GM23338 (cell line): ENCODE data around the gene FDXR. TPM values are rescaled to one million over a fixed set of nuclear protein-coding genes. Genes with fewer than 3 reads are reported as not detected.

Experiments used
- ATAC-seq: fragments of 200-7000 bp; cut with Tn5 transposase; 3 replicates; pipeline ENCODE4 v1.9.1; 2020
- DNase-seq: peaks from one replicate; pipeline ENCODE4 v3.0.0-alpha.2; 2015; ENCODE audit warnings: low spot score
- H2AFZ ChIP-seq: fragments of 200-600 bp; sonication (generic); 2 replicates; pipeline ENCODE4 v1.8.0; 2016; ENCODE audit warnings: antibody characterized with exemption, mild to moderate bottlenecking, moderate library complexity
- H3F3A ChIP-seq: fragments of 200-600 bp; sonication (generic); replicated peaks from 2 replicates; pipeline ENCODE4 v1.8.0; 2017; ENCODE audit warnings: antibody characterized with exemption, mixed run types, low read depth
- H3K27ac ChIP-seq: fragments of 200-600 bp; sonication (generic); 2 replicates; pipeline ENCODE4 v1.6.1; 2016; ENCODE audit warnings: low read depth
- H3K27me3 ChIP-seq: fragments of 200-600 bp; sonication (generic); 2 replicates; pipeline ENCODE4 v1.8.0; 2016; ENCODE audit warnings: mild to moderate bottlenecking, mixed run types, moderate library complexity; ENCODE audit not compliant: insufficient read depth
- H3K36me3 ChIP-seq: fragments of 200-600 bp; sonication (generic); 2 replicates; pipeline ENCODE4 v1.8.0; 2016; ENCODE audit warnings: mild to moderate bottlenecking; ENCODE audit not compliant: insufficient read depth
- H3K4me1 ChIP-seq: fragments of 200-600 bp; sonication (generic); 2 replicates; pipeline ENCODE4 v1.8.0; 2016; ENCODE audit warnings: mild to moderate bottlenecking, moderate library complexity; ENCODE audit not compliant: insufficient read depth
- H3K4me2 ChIP-seq: fragments of 200-600 bp; sonication (generic); 2 replicates; pipeline ENCODE4 v1.7.1; 2017; ENCODE audit warnings: mixed run types
- H3K4me3 ChIP-seq: fragments of 200-600 bp; sonication (generic); 2 replicates; pipeline ENCODE4 v1.6.1; 2016; ENCODE audit warnings: mixed run types
- H3K79me2 ChIP-seq: fragments of 200-600 bp; sonication (generic); replicated peaks from 2 replicates; pipeline ENCODE4 v1.8.0; 2017; ENCODE audit warnings: mild to moderate bottlenecking; ENCODE audit not compliant: insufficient read depth
- H3K9me2 ChIP-seq: fragments of 200-600 bp; sonication (generic); 2 replicates; pipeline ENCODE4 v1.8.0; 2017; ENCODE audit not compliant: insufficient read depth
- H4K20me1 ChIP-seq: fragments of 200-600 bp; sonication (generic); replicated peaks from 2 replicates; pipeline ENCODE4 v1.8.0; 2017; ENCODE audit warnings: mild to moderate bottlenecking; ENCODE audit not compliant: insufficient read depth
- H3K27ac Mint-ChIP-seq: 2 replicates; pipeline ENCODE4 v1.8.0; 2020; ENCODE audit warnings: inconsistent platforms, mild to moderate bottlenecking, moderate library complexity, mixed read lengths
- H3K27me3 Mint-ChIP-seq: 3 replicates; pipeline ENCODE4 v1.8.0; 2022; ENCODE audit warnings: low read depth, mild to moderate bottlenecking, moderate library complexity, mixed read lengths, inconsistent platforms; ENCODE audit not compliant: insufficient read depth, poor library complexity
- H3K36me3 Mint-ChIP-seq: 3 replicates; pipeline ENCODE4 v1.8.0; 2021; ENCODE audit warnings: low read depth, mild to moderate bottlenecking, inconsistent platforms, moderate library complexity, mixed read lengths
- H3K4me1 Mint-ChIP-seq: 3 replicates; pipeline ENCODE4 v1.8.0; 2020; ENCODE audit warnings: mild to moderate bottlenecking, inconsistent platforms, mixed read lengths
- H3K4me3 Mint-ChIP-seq: 3 replicates; pipeline ENCODE4 v1.8.0; 2021; ENCODE audit warnings: moderate library complexity, mild to moderate bottlenecking, inconsistent platforms, mixed read lengths
- H3K9me3 Mint-ChIP-seq: 3 replicates; pipeline ENCODE4 v1.8.0; 2020; ENCODE audit warnings: moderate library complexity, mild to moderate bottlenecking, inconsistent platforms, mixed read lengths
- EZH2phosphoT487 ChIP-seq: fragments of 200-600 bp; sonication (generic); IDR thresholded peaks from one replicate; pipeline ENCODE4 v1.8.1; 2018; ENCODE audit warnings: antibody characterized with exemption; ENCODE audit not compliant: unreplicated experiment
- NANOG ChIP-seq: IDR thresholded peaks from 2 replicates; pipeline ENCODE4 v1.6.1; 2016; ENCODE audit warnings: antibody characterized with exemption, borderline replicate concordance
- polyA plus RNA-seq: library from polyadenylated mRNA; unstranded; fragments of >200 nt; fragmentation: Nextera tagmentation; extraction: Ambion mirVana; gene quantifications from 2 replicates; pipeline ENCODE4 v1.2.1, GENCODE V29; 2016
- total RNA-seq: library from RNA; depleted of rRNA; stranded (reverse); fragments of >200 nt; shearing (Covaris generic); gene quantifications from 2 replicates; pipeline ENCODE4 v1.2.3, GENCODE V29; 2014
- TF ChIP-seq, protein P1 (sequence below), 2 experiments: fragments of 200-600 bp in 1 of 2; sonication (generic) in 1 of 2; conservative IDR thresholded peaks; 2 replicates each; pipeline versions ENCODE4 v1.5.1 to v1.6.1; 2016 to 2017; ENCODE audit warnings: antibody characterized with exemption in 2 of 2, low read depth in 2 of 2, mild to moderate bottlenecking in 2 of 2, moderate library complexity in 1 of 2
- TF ChIP-seq, protein P2 (sequence below): IDR thresholded peaks from one replicate; pipeline ENCODE4 v1.6.1; 2018; ENCODE audit warnings: antibody characterized with exemption; ENCODE audit not compliant: unreplicated experiment
- TF ChIP-seq, protein P3 (sequence below): fragments of 250-450 bp; sonication (Bioruptor Pico); IDR thresholded peaks from 2 replicates; pipeline ENCODE4 v1.5.0; 2020; ENCODE audit warnings: mild to moderate bottlenecking, moderate library complexity

The FDXR gene
- total and polyA plus RNA-seq, 2 experiments from 2014 or later: 21.7 to 33.1 TPM

DNA sequence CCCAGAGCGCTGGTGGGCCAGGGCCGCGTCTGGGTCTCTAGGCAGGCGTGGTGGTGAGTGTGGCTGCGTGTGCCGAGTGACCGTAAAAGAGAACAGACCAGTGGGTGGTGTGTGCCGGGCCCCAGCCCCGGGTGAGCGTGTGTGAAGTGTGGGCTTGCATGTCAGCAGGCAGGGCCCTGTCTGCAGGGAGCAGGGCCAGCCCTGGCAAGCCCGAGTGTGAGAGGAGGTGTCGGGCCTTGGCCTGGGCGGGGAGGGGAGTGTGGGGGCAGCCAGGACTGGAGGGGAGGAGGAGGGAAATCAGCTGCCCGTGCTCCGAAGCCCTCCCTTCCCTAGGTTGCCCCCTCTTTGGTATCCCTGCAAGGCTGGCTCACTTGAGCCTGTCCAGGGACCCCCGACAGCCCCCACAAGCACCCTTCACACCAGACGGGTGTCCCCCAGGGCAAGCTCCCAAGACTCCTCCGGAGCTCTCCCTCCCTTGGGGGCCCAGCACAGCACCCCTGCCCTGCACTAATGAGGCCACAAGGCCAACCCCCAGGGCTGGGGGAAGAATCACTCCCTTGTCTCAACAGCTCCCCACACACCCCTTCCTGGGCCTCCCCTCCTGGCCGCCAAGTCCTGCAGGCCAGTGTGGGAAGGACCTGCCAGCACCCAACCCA lies 48.4 kb upstream of the FDXR start (continued):
- TF ChIP-seq, protein P1, sequence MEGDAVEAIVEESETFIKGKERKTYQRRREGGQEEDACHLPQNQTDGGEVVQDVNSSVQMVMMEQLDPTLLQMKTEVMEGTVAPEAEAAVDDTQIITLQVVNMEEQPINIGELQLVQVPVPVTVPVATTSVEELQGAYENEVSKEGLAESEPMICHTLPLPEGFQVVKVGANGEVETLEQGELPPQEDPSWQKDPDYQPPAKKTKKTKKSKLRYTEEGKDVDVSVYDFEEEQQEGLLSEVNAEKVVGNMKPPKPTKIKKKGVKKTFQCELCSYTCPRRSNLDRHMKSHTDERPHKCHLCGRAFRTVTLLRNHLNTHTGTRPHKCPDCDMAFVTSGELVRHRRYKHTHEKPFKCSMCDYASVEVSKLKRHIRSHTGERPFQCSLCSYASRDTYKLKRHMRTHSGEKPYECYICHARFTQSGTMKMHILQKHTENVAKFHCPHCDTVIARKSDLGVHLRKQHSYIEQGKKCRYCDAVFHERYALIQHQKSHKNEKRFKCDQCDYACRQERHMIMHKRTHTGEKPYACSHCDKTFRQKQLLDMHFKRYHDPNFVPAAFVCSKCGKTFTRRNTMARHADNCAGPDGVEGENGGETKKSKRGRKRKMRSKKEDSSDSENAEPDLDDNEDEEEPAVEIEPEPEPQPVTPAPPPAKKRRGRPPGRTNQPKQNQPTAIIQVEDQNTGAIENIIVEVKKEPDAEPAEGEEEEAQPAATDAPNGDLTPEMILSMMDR (conservative IDR thresholded peaks at IDR 0.05; ENCODE audit: low read depth in 2 of 2): no peak
- TF ChIP-seq, protein P2, sequence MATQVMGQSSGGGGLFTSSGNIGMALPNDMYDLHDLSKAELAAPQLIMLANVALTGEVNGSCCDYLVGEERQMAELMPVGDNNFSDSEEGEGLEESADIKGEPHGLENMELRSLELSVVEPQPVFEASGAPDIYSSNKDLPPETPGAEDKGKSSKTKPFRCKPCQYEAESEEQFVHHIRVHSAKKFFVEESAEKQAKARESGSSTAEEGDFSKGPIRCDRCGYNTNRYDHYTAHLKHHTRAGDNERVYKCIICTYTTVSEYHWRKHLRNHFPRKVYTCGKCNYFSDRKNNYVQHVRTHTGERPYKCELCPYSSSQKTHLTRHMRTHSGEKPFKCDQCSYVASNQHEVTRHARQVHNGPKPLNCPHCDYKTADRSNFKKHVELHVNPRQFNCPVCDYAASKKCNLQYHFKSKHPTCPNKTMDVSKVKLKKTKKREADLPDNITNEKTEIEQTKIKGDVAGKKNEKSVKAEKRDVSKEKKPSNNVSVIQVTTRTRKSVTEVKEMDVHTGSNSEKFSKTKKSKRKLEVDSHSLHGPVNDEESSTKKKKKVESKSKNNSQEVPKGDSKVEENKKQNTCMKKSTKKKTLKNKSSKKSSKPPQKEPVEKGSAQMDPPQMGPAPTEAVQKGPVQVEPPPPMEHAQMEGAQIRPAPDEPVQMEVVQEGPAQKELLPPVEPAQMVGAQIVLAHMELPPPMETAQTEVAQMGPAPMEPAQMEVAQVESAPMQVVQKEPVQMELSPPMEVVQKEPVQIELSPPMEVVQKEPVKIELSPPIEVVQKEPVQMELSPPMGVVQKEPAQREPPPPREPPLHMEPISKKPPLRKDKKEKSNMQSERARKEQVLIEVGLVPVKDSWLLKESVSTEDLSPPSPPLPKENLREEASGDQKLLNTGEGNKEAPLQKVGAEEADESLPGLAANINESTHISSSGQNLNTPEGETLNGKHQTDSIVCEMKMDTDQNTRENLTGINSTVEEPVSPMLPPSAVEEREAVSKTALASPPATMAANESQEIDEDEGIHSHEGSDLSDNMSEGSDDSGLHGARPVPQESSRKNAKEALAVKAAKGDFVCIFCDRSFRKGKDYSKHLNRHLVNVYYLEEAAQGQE: no peak
- TF ChIP-seq EZH2phosphoT487: no peak

DNA sequence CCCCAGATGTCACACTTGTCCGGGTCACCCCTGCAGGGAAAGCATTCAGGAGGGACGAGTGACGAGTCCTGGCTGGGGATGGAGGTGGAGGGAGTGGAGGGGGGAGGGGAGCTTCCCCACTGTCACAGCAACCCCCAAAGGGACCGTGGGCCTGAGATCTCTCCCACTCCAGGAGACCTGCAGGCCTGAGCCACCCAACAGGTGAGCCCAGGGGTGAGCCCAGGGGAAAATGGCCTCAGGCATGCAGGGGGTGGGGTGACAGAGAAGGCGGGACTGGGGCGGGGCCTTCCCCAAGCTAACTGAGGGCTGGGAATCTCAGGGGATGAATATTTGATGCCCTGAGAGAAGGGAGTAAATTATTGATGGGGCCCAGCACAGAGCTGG lies 47.8 kb upstream of the FDXR start:
- H3K27me3 Mint-ChIP-seq: peaks cover 42% of the 10 kb centered on the region
- H3K4me3 Mint-ChIP-seq: no peak overlapping the region; the same call in 2 of the 3 replicates
- peak; percentile 12 for ATAC-seq
- peak overlapping the region; percentile 26; the same call in 1 of the 2 replicates for H3K4me2 ChIP-seq
- no peaks in the 10 kb centered on the region for H3K36me3 Mint-ChIP-seq
- no peak overlapping the region for H3K27ac Mint-ChIP-seq
- no peaks in the 10 kb centered on the region for H3K36me3 ChIP-seq
- no peak overlapping the region for H3K4me3 ChIP-seq
- DNase-seq: peak; percentile 36
- H4K20me1 ChIP-seq: no peaks in the 10 kb centered on the region
- H3K27me3 ChIP-seq: peaks cover 50% of the 10 kb centered on the region
- peaks cover 7% of the 10 kb centered on the region for H3K4me1 Mint-ChIP-seq
- H3F3A ChIP-seq: no peaks in the 10 kb centered on the region
- no peaks in the 10 kb centered on the region for H3K9me2 ChIP-seq
- no peaks in the 10 kb centered on the region for H3K9me3 Mint-ChIP-seq
- H3K4me1 ChIP-seq: peaks cover 16% of the 10 kb centered on the region
- no peak overlapping the region for H3K27ac ChIP-seq
- H2AFZ ChIP-seq: peak overlapping the region; percentile 47; the same call in 1 of the 2 replicates
- H3K79me2 ChIP-seq: no peaks in the 10 kb centered on the region
- TF ChIP-seq, protein P2: no peak
- TF ChIP-seq NANOG: no peak
- TF ChIP-seq, protein P3, sequence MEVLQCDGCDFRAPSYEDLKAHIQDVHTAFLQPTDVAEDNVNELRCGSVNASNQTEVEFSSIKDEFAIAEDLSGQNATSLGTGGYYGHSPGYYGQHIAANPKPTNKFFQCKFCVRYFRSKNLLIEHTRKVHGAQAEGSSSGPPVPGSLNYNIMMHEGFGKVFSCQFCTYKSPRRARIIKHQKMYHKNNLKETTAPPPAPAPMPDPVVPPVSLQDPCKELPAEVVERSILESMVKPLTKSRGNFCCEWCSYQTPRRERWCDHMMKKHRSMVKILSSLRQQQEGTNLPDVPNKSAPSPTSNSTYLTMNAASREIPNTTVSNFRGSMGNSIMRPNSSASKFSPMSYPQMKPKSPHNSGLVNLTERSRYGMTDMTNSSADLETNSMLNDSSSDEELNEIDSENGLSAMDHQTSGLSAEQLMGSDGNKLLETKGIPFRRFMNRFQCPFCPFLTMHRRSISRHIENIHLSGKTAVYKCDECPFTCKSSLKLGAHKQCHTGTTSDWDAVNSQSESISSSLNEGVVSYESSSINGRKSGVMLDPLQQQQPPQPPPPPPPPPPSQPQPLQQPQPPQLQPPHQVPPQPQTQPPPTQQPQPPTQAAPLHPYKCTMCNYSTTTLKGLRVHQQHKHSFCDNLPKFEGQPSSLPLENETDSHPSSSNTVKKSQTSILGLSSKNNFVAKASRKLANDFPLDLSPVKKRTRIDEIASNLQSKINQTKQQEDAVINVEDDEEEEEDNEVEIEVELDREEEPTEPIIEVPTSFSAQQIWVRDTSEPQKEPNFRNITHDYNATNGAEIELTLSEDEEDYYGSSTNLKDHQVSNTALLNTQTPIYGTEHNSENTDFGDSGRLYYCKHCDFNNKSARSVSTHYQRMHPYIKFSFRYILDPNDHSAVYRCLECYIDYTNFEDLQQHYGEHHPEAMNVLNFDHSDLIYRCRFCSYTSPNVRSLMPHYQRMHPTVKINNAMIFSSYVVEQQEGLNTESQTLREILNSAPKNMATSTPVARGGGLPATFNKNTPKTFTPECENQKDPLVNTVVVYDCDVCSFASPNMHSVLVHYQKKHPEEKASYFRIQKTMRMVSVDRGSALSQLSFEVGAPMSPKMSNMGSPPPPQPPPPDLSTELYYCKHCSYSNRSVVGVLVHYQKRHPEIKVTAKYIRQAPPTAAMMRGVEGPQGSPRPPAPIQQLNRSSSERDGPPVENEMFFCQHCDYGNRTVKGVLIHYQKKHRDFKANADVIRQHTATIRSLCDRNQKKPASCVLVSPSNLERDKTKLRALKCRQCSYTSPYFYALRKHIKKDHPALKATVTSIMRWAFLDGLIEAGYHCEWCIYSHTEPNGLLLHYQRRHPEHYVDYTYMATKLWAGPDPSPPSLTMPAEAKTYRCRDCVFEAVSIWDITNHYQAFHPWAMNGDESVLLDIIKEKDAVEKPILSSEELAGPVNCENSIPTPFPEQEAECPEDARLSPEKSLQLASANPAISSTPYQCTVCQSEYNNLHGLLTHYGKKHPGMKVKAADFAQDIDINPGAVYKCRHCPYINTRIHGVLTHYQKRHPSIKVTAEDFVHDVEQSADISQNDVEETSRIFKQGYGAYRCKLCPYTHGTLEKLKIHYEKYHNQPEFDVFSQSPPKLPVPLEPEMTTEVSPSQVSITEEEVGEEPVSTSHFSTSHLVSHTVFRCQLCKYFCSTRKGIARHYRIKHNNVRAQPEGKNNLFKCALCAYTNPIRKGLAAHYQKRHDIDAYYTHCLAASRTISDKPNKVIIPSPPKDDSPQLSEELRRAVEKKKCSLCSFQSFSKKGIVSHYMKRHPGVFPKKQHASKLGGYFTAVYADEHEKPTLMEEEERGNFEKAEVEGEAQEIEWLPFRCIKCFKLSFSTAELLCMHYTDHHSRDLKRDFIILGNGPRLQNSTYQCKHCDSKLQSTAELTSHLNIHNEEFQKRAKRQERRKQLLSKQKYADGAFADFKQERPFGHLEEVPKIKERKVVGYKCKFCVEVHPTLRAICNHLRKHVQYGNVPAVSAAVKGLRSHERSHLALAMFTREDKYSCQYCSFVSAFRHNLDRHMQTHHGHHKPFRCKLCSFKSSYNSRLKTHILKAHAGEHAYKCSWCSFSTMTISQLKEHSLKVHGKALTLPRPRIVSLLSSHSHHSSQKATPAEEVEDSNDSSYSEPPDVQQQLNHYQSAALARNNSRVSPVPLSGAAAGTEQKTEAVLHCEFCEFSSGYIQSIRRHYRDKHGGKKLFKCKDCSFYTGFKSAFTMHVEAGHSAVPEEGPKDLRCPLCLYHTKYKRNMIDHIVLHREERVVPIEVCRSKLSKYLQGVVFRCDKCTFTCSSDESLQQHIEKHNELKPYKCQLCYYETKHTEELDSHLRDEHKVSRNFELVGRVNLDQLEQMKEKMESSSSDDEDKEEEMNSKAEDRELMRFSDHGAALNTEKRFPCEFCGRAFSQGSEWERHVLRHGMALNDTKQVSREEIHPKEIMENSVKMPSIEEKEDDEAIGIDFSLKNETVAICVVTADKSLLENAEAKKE (CRISPR knock-in tag): no peak
- TF ChIP-seq, protein P1 (conservative IDR thresholded peaks at IDR 0.05; ENCODE audit: low read depth in 2 of 2): no peak
